DMS 273 (cell line): ENCODE data around the gene ARCN1.

Source experiments
- DNase-seq: peaks from one replicate; lab custom pipeline; 2025; ENCODE audit not compliant: unreplicated experiment; lab: John Stamatoyannopoulos, UW

ARCN1 gene

GRCh38 chr11:118635642-118636041 lies 63.4 kb downstream of the ARCN1 start:
- DNase-seq, result peak; percentile 8

DNA sequence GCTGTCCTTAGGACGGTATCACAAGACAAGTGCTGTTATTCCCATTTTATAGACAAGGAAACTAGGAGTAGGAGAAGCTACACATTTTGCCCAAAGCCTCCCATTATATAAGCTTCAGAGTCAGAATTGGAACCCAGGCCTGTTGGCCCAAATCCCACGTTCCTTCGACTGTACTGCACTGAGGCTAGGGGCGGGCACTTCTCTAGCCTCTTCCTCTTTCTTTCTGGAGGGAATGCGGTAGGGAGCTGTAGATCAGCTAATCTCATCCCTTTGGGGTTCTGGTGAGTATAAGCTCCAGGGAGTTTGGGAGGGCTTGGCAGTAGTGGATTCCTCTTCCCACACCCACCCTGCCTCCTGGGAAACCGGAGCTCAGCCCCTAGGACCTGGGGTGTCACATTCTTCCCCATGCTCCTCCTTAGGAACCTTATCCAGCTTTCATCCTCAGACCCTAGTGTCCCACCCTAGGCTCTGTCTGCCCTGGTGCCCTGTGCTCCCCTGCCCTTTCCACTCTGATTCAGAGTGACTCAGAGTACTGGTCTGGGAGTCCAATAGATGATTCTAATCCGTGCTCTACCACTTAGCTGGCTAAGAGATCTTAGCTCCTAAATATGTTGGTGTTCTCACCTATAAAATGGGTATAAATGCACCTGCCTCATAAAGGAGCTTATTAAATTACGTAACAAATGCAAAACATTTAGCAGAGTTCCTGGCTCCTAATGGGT lies 64.5 kb downstream of the ARCN1 start:
- no peak for DNase-seq

- DNase-seq, result no peak
Observed at GRCh38 chr11:118638726-118639125, 66.5 kb downstream of the ARCN1 start.

DNA sequence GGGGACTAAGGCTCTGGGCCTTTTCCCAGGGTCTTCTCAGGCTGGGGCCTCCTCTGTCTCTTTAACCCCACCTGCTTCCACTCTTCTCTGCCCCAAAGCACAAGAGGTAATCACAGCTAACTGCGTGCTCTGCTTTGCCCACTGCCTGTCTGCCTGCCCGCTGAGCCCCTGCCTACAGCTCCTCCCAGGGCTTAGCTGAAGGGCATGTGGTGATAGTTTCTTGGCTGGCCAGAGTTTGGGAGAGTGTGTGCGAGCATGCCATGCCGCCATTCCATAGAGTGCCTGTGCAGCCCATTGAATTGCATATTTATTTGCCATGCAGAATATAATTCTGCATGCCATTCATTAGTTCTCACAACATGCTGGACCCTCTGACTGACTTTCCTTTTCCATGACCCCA lies 67.7 kb downstream of the ARCN1 start:
- no peak for DNase-seq

- peak; percentile 32 for DNase-seq
Observed at GRCh38 chr11:118640332-118641154, 68.3 kb downstream of the ARCN1 start.

GRCh38 chr11:118641397-118642019 lies 69.3 kb downstream of the ARCN1 start:
- DNase-seq, result peak; percentile 19

GRCh38 chr11:118643142-118643994 lies 71.2 kb downstream of the ARCN1 start:
- DNase-seq, result peak; percentile 74

DNA sequence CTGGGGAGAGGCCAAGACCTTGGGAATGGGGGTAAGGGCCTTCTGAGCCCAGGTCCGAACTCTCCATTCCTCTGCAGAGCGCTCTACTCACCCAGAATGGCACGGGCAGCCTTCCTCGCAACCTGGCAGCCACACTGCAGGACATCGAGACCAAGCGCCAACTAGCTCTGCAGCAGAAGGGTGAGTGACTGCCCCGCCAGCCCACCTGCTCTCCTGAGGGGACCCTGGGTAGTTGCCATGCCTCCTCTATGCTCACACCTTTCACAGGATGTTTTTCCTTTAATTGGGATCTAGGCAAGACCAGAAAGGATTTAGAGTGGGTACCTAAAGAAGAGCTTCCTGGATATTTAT lies 71.8 kb downstream of the ARCN1 start:
- no peak for DNase-seq

GRCh38 chr11:118644496-118644895 lies 72.3 kb downstream of the ARCN1 start:
- no peak for DNase-seq

DNA sequence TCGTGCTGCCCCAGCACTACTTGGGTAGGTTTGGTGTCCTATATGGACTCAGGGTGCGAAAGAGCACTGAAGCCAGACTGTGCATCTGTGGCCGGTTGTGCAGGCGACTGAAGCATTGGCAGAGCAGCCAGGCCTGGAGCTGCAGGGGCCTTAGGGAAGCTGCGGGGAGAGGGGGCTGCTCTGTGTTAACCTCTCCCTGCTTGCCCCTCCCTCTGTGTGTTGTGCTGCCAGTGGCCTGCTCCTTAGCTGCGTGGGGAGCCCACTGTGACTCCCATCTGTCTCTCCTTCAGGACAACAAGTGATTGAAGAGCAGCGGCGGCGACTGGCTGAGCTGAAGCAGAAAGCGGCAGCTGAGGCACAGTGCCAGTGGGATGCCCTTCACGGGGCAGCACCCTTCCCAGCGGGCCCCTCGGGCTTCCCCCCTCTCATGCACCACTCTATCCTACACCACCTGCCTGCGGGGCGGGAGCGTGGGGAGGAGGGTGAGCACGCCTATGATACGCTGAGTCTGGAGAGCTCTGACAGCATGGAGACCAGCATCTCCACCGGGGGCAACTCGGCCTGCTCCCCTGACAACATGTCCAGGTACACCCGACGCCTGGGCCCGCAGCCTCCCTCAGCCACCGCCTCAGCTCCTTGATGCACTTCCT lies 73.0 kb downstream of the ARCN1 start:
- no peak for DNase-seq

GRCh38 chr11:118646393-118646792 lies 74.2 kb downstream of the ARCN1 start:
- DNase-seq, result peak; percentile 8

DNA sequence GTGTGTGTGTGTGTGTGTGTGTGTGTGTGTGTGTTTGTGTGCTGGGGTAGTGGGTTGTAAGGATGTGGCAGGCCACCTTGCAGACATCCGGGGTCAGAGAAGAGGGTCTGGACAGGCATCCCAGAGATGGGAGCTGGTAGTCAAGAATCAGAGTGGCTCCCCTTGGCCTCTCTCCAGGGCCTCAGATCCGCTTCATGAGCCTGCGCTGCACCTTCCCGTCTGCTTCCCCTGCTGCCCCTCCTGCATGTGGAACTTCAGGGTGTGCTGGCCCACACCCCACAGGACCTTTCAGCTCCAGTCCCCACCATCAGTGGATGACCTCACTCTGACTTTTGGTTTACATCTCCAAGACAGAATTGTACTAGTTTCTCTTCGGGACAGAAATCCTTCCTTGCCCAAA lies 76.1 kb downstream of the ARCN1 start:
- DNase-seq, result no peak

GRCh38 chr11:118649941-118650340 lies 77.7 kb downstream of the ARCN1 start:
- DNase-seq, result no peak

DNA sequence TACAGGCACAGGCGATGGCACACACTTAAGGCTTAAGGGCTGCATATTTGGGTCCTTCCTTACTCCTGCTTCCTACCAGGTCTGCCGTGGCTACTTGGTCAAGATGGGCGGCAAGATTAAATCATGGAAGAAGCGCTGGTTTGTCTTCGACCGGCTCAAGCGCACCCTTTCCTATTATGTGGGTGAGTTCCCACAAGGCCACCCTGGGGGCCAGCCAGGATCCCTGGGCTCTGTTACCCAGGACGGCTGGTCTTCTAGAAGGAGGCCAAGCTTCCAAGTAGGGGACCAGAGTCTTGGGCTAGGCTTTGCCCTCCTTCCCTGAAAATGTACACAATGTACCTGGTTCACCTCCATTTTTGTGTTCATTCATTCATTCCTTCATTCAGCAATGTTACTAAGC lies 78.2 kb downstream of the ARCN1 start:
- DNase-seq, result no peak

GRCh38 chr11:118651820-118652219 lies 79.6 kb downstream of the ARCN1 start:
- DNase-seq, result no peak
